IMR-90 (cell line): ENCODE measurements around the gene ZCCHC7. TPM values are rescaled to one million over a fixed set of nuclear protein-coding genes. Genes with fewer than 3 reads are reported as not detected.

Experiments used
- ATAC-seq: fragments of 200-7000 bp; cut with Tn5 transposase; 2 replicates; pipeline ENCODE4 v1.9.1; 2020; ENCODE audit warnings: low read depth, mild to moderate bottlenecking, moderate library complexity
- BruUV-seq: library from RNA; stranded (reverse); fragments of 400-500 nt; replicated peaks from 2 replicates; lab custom pipeline; 2021; lab: Mats Ljungman, UMichigan
- CTCF ChIA-PET: fragments of 300-600 bp; formaldehyde crosslinking; extraction: SDS; loops from one replicate; lab custom pipeline; 2021; ENCODE audit warnings: antibody characterized with exemption; lab: Yijun Ruan, JAX
- POLR2A ChIA-PET: fragments of 300-600 bp; sonication (Branson Sonifier 250); formaldehyde crosslinking; loops from one replicate; lab custom pipeline; 2022; ENCODE audit warnings: antibody characterized with exemption; ENCODE audit not compliant: unreplicated experiment; lab: Charles Lee
- DNase-seq: peaks from one replicate; pipeline ENCODE4 v3.0.0; 2013
- H2AFZ ChIP-seq: replicated peaks from 2 replicates; pipeline ENCODE3; 2013; ENCODE audit warnings: low read length, mild to moderate bottlenecking; ENCODE audit not compliant: poor library complexity
- H2AK5ac ChIP-seq: 2 replicates; pipeline ENCODE4 v1.6.1; 2013; ENCODE audit warnings: low read depth, low read length, inconsistent platforms
- H2AK9ac ChIP-seq: replicated peaks from 2 replicates; pipeline ENCODE3; 2013; ENCODE audit warnings: mild to moderate bottlenecking, low read depth, low read length, moderate library complexity; ENCODE audit not compliant: poor library complexity
- H2BK120ac ChIP-seq: 2 replicates; pipeline ENCODE4 v1.6.1; 2013; ENCODE audit warnings: low read depth, low read length, inconsistent platforms
- H2BK15ac ChIP-seq: 3 replicates; pipeline ENCODE4 v1.6.1; 2013; ENCODE audit warnings: low read depth, low read length, inconsistent platforms
- H2BK20ac ChIP-seq: 2 replicates; pipeline ENCODE4 v1.6.1; 2013; ENCODE audit warnings: low read depth, mild to moderate bottlenecking, inconsistent platforms, low read length, moderate library complexity
- H2BK5ac ChIP-seq: 2 replicates; pipeline ENCODE4 v1.6.1; 2013; ENCODE audit warnings: mild to moderate bottlenecking, low read depth, low read length, inconsistent platforms; ENCODE audit not compliant: poor library complexity, severe bottlenecking
- H3K14ac ChIP-seq: replicated peaks from 2 replicates; pipeline ENCODE4 v1.6.1; 2013; ENCODE audit warnings: low read depth, low read length, inconsistent platforms
- H3K18ac ChIP-seq: 2 replicates; pipeline ENCODE4 v1.6.1; 2013; ENCODE audit warnings: low read depth, low read length, control low read depth
- H3K23ac ChIP-seq: 2 replicates; pipeline ENCODE4 v1.6.1; 2013; ENCODE audit warnings: low read depth, low read length, inconsistent platforms
- H3K27ac ChIP-seq: 2 replicates; pipeline ENCODE4 v1.5.1; 2013; ENCODE audit warnings: mild to moderate bottlenecking, control low read depth, low read length; ENCODE audit not compliant: insufficient read depth
- H3K27me3 ChIP-seq: 2 replicates; pipeline ENCODE4 v1.6.1; 2013; ENCODE audit warnings: low read length; ENCODE audit not compliant: control insufficient read depth, insufficient read depth
- H3K36me3 ChIP-seq: 2 replicates; pipeline ENCODE4 v1.6.1; 2013; ENCODE audit warnings: low read length, mixed read lengths; ENCODE audit not compliant: control insufficient read depth, insufficient read depth
- H3K4ac ChIP-seq: 2 replicates; pipeline ENCODE4 v1.6.1; 2013; ENCODE audit warnings: low read depth, low read length, inconsistent platforms
- H3K4me1 ChIP-seq: 2 replicates; pipeline ENCODE4 v1.6.1; 2013; ENCODE audit warnings: low read length, mixed read lengths; ENCODE audit not compliant: control insufficient read depth, insufficient read depth
- H3K4me2 ChIP-seq: 2 replicates; pipeline ENCODE4 v1.6.1; 2013; ENCODE audit warnings: low read depth, mild to moderate bottlenecking, control low read depth, low read length, moderate library complexity
- H3K4me3 ChIP-seq: 2 replicates; pipeline ENCODE4 v1.5.1; 2013; ENCODE audit warnings: low read depth, mild to moderate bottlenecking, control low read depth, low read length, moderate library complexity; ENCODE audit not compliant: insufficient read depth
- H3K56ac ChIP-seq: 2 replicates; pipeline ENCODE4 v1.6.1; 2013; ENCODE audit warnings: low read length, inconsistent platforms; ENCODE audit not compliant: insufficient read depth; ENCODE audit errors: extremely low read depth
- H3K79me1 ChIP-seq, 2 experiments: 2 replicates each; pipeline ENCODE4 v1.6.1; 2013; ENCODE audit warnings: low read length in 2 of 2, inconsistent platforms in 1 of 2, low read depth in 1 of 2
- H3K9ac ChIP-seq: 2 replicates; pipeline ENCODE4 v1.6.1; 2013; ENCODE audit warnings: low read depth, low read length, control low read depth
- H3K9me1 ChIP-seq: 2 replicates; pipeline ENCODE4 v1.6.1; 2013; ENCODE audit warnings: low read length, inconsistent platforms; ENCODE audit not compliant: insufficient read depth
- H3K9me3 ChIP-seq: 2 replicates; pipeline ENCODE4 v1.6.1; 2013; ENCODE audit warnings: low read length; ENCODE audit not compliant: control insufficient read depth, insufficient read depth
- H4K20me1 ChIP-seq: 2 replicates; pipeline ENCODE4 v1.6.1; 2013; ENCODE audit warnings: low read length, inconsistent platforms; ENCODE audit not compliant: insufficient read depth
- H4K5ac ChIP-seq: 2 replicates; pipeline ENCODE4 v1.6.1; 2013; ENCODE audit warnings: mild to moderate bottlenecking, low read depth, low read length, control low read depth
- H4K8ac ChIP-seq, 2 experiments: 2 replicates each; pipeline ENCODE4 v1.6.1; 2013; ENCODE audit warnings: low read depth in 2 of 2, low read length in 2 of 2, control low read depth in 1 of 2, inconsistent platforms in 1 of 2
- H4K91ac ChIP-seq: 2 replicates; pipeline ENCODE4 v1.6.1; 2013; ENCODE audit warnings: low read depth, low read length, inconsistent platforms; ENCODE audit not compliant: insufficient read depth
- BHLHE40 ChIP-seq: fragments of 150-350 bp; IDR thresholded peaks from 2 replicates; pipeline ENCODE4 v1.6.1; 2016; ENCODE audit warnings: mild to moderate bottlenecking, low read depth, low read length
- FOS ChIP-seq: fragments of 150-350 bp; IDR thresholded peaks from 2 replicates; pipeline ENCODE4 v1.6.1; 2016; ENCODE audit warnings: low read depth, low read length
- MAZ ChIP-seq: IDR thresholded peaks from 2 replicates; pipeline ENCODE4 v1.6.1; 2012; ENCODE audit warnings: low read depth, mild to moderate bottlenecking, low read length, improper control_type of control experiment, moderate library complexity, borderline replicate concordance
- RAD21 ChIP-seq: IDR thresholded peaks from 2 replicates; pipeline ENCODE4 v1.6.1; 2012; ENCODE audit warnings: low read length, improper control_type of control experiment
- RCOR1 ChIP-seq: IDR thresholded peaks from 2 replicates; pipeline ENCODE4 v1.6.1; 2012; ENCODE audit warnings: mild to moderate bottlenecking, low read length, improper control_type of control experiment; ENCODE audit not compliant: insufficient replicate concordance
- RFX5 ChIP-seq: IDR thresholded peaks from 2 replicates; pipeline ENCODE4 v1.8.0; 2012; ENCODE audit warnings: low read depth, mild to moderate bottlenecking, low read length, moderate library complexity
- WGBS, 2 experiments: methylation state at CpG; one replicate each; pipeline versions ENCODE4 v1.1.5 to v1.1.7; 2013; ENCODE audit warnings: missing lambda C conversion rate in 2 of 2; ENCODE audit not compliant: insufficient read length in 1 of 2; ENCODE audit errors: extremely low coverage in 2 of 2; 5-methylcytosine and 5-hydroxymethylcytosine counted together
- dilution Hi-C: fragments of 300-500 bp; cut with HindIII; formaldehyde crosslinking; loops from one replicate; pipeline ENCODE4 v1.14.3; 2018; ENCODE audit warnings: low sequenced_read_pairs; ENCODE audit not compliant: unreplicated experiment
- in situ Hi-C: fragments of 300-500 bp; cut with MboI; formaldehyde crosslinking; loops from 3 replicates; pipeline ENCODE4 v1.14.3; 2019; ENCODE audit warnings: low sequenced_read_pairs, inconsistent platforms, mixed read lengths
- intact Hi-C: fragments of 100-400 bp; cut with micrococcal nuclease; formaldehyde crosslinking; loops from 2 replicates; pipeline ENCODE4 v1.10.0; 2022
- polyA plus RNA-seq, 3 experiments: library from polyadenylated mRNA; depleted of rRNA; stranded (reverse); fragments of >200 nt; gene quantifications; 2 replicates each; pipeline ENCODE4 v1.2.3, GENCODE V29; 2012; ENCODE audit warnings: low replicate concordance in 1 of 3
- total RNA-seq: library from RNA; depleted of rRNA; stranded (reverse); fragments of >200 nt; gene quantifications from 2 replicates; pipeline ENCODE4 v1.2.3, GENCODE V29; 2012
- TF ChIP-seq, protein P1 (sequence below): conservative IDR thresholded peaks from 2 replicates; pipeline ENCODE4 v1.5.1; 2012; ENCODE audit warnings: mild to moderate bottlenecking, low read depth, low read length, improper control_type of control experiment

The ZCCHC7 gene
- total and polyA plus RNA-seq, 2 of the 4 experiments (the other 2 are of a cell fraction) = 13.6 to 28.7 TPM

DNA sequence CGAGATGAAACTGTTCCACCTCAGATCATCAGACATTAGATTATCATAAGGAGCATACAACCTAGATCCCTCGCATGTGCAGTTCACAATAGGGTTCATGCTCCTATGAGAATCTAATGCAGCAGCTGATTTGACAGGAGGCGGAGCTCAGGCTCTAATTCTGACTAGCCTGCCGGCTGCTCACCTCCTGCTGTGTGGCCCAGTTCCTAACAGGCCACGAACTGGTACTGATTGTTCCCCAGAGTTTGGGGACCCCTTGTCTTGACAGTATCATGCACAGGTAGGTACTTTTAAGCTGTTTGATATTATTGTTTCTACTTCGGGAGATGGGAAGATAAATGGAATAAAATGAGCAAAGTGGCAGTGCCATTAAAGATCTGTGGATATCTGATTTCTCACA lies 66.9 kb downstream of the ZCCHC7 start:
- no TSS peak for BruUV-seq
- Histone ChIP-seq H4K91ac (no peak overlapping the region), H2AK5ac (peak overlapping the region; percentile 10; the same call in 1 of the 2 replicates), H3K4me1 (peaks cover 3% of the 10 kb centered on the region; the same call in 1 of the 2 replicates), H3K4me2 (no peak overlapping the region), H3K79me1 (peaks cover 8 to 20% of the 10 kb centered on the region in 2 experiments; a peak in 3 of 4 replicates), H3K27me3 (no peaks in the 10 kb centered on the region), H3K14ac (no peak overlapping the region), H3K4me3 (no peak overlapping the region), H3K36me3 (peaks cover 2% of the 10 kb centered on the region), H3K9me1 (no peaks in the 10 kb centered on the region), H2AK9ac (no peak overlapping the region), H2BK20ac (peak overlapping the region; percentile 17; the same call in 1 of the 2 replicates), H3K9ac (no peak overlapping the region), H3K9me3 (no peaks in the 10 kb centered on the region), H3K23ac (no peak overlapping the region), H3K18ac (no peak overlapping the region), H4K5ac (no peak overlapping the region), H3K27ac (no peak overlapping the region), H4K20me1 (no peaks in the 10 kb centered on the region; the same call in 1 of the 2 replicates), H2BK5ac (peak overlapping the region; percentile 33), H2BK15ac (no peak overlapping the region), H2BK120ac (no peak overlapping the region), H3K56ac (no peak overlapping the region), H3K4ac (no peak overlapping the region; the same call in 1 of the 2 replicates), H2AFZ (no peak overlapping the region), H4K8ac (no peak overlapping the region)
- intact Hi-C loops (no loop called here), dilution Hi-C loops (no loop called here), in situ Hi-C loops (no loop called here)
- ATAC-seq = no peak
- ChIA-PET POLR2A (no interaction called here), CTCF (no interaction called here)
- TF ChIP-seq BHLHE40 (no peak), RCOR1 (no peak), MAZ (no peak), RAD21 (no peak), FOS (no peak), RFX5 (no peak)
- TF ChIP-seq, protein P1, sequence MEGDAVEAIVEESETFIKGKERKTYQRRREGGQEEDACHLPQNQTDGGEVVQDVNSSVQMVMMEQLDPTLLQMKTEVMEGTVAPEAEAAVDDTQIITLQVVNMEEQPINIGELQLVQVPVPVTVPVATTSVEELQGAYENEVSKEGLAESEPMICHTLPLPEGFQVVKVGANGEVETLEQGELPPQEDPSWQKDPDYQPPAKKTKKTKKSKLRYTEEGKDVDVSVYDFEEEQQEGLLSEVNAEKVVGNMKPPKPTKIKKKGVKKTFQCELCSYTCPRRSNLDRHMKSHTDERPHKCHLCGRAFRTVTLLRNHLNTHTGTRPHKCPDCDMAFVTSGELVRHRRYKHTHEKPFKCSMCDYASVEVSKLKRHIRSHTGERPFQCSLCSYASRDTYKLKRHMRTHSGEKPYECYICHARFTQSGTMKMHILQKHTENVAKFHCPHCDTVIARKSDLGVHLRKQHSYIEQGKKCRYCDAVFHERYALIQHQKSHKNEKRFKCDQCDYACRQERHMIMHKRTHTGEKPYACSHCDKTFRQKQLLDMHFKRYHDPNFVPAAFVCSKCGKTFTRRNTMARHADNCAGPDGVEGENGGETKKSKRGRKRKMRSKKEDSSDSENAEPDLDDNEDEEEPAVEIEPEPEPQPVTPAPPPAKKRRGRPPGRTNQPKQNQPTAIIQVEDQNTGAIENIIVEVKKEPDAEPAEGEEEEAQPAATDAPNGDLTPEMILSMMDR = no peak
- 100% methylated on average over 1 of the region's 6 CpGs; no CpG with 5 or more reads in 1 of the 2 experiments for WGBS, 2 experiments
- no peak for DNase-seq
